GM23338 (cell line): Measurements from ENCODE around the gene IL6R. TPM values are rescaled to one million over a fixed set of nuclear protein-coding genes. Genes with fewer than 3 reads are reported as not detected.

Experiments
- ATAC-seq: fragments of 200-7000 bp; cut with Tn5 transposase; 3 replicates; pipeline ENCODE4 v1.9.1; 2020
- DNase-seq: peaks from one replicate; pipeline ENCODE4 v3.0.0-alpha.2; 2015; ENCODE audit warnings: low spot score
- H2AFZ ChIP-seq: fragments of 200-600 bp; sonication (generic); 2 replicates; pipeline ENCODE4 v1.8.0; 2016; ENCODE audit warnings: antibody characterized with exemption, mild to moderate bottlenecking, moderate library complexity
- H3F3A ChIP-seq: fragments of 200-600 bp; sonication (generic); replicated peaks from 2 replicates; pipeline ENCODE4 v1.8.0; 2017; ENCODE audit warnings: antibody characterized with exemption, mixed run types, low read depth
- H3K27ac ChIP-seq: fragments of 200-600 bp; sonication (generic); 2 replicates; pipeline ENCODE4 v1.6.1; 2016; ENCODE audit warnings: low read depth
- H3K27me3 ChIP-seq: fragments of 200-600 bp; sonication (generic); 2 replicates; pipeline ENCODE4 v1.8.0; 2016; ENCODE audit warnings: mild to moderate bottlenecking, mixed run types, moderate library complexity; ENCODE audit not compliant: insufficient read depth
- H3K36me3 ChIP-seq: fragments of 200-600 bp; sonication (generic); 2 replicates; pipeline ENCODE4 v1.8.0; 2016; ENCODE audit warnings: mild to moderate bottlenecking; ENCODE audit not compliant: insufficient read depth
- H3K4me1 ChIP-seq: fragments of 200-600 bp; sonication (generic); 2 replicates; pipeline ENCODE4 v1.8.0; 2016; ENCODE audit warnings: mild to moderate bottlenecking, moderate library complexity; ENCODE audit not compliant: insufficient read depth
- H3K4me2 ChIP-seq: fragments of 200-600 bp; sonication (generic); 2 replicates; pipeline ENCODE4 v1.7.1; 2017; ENCODE audit warnings: mixed run types
- H3K4me3 ChIP-seq: fragments of 200-600 bp; sonication (generic); 2 replicates; pipeline ENCODE4 v1.6.1; 2016; ENCODE audit warnings: mixed run types
- H3K79me2 ChIP-seq: fragments of 200-600 bp; sonication (generic); replicated peaks from 2 replicates; pipeline ENCODE4 v1.8.0; 2017; ENCODE audit warnings: mild to moderate bottlenecking; ENCODE audit not compliant: insufficient read depth
- H3K9me2 ChIP-seq: fragments of 200-600 bp; sonication (generic); 2 replicates; pipeline ENCODE4 v1.8.0; 2017; ENCODE audit not compliant: insufficient read depth
- H4K20me1 ChIP-seq: fragments of 200-600 bp; sonication (generic); replicated peaks from 2 replicates; pipeline ENCODE4 v1.8.0; 2017; ENCODE audit warnings: mild to moderate bottlenecking; ENCODE audit not compliant: insufficient read depth
- H3K27ac Mint-ChIP-seq: 2 replicates; pipeline ENCODE4 v1.8.0; 2020; ENCODE audit warnings: inconsistent platforms, mild to moderate bottlenecking, moderate library complexity, mixed read lengths
- H3K27me3 Mint-ChIP-seq: 3 replicates; pipeline ENCODE4 v1.8.0; 2022; ENCODE audit warnings: low read depth, mild to moderate bottlenecking, moderate library complexity, mixed read lengths, inconsistent platforms; ENCODE audit not compliant: insufficient read depth, poor library complexity
- H3K36me3 Mint-ChIP-seq: 3 replicates; pipeline ENCODE4 v1.8.0; 2021; ENCODE audit warnings: low read depth, mild to moderate bottlenecking, inconsistent platforms, moderate library complexity, mixed read lengths
- H3K4me1 Mint-ChIP-seq: 3 replicates; pipeline ENCODE4 v1.8.0; 2020; ENCODE audit warnings: mild to moderate bottlenecking, inconsistent platforms, mixed read lengths
- H3K4me3 Mint-ChIP-seq: 3 replicates; pipeline ENCODE4 v1.8.0; 2021; ENCODE audit warnings: moderate library complexity, mild to moderate bottlenecking, inconsistent platforms, mixed read lengths
- H3K9me3 Mint-ChIP-seq: 3 replicates; pipeline ENCODE4 v1.8.0; 2020; ENCODE audit warnings: moderate library complexity, mild to moderate bottlenecking, inconsistent platforms, mixed read lengths
- CREB1 ChIP-seq: fragments of 250-450 bp; sonication (Bioruptor Pico); IDR thresholded peaks from 2 replicates; pipeline ENCODE4 v1.5.0; 2020; ENCODE audit warnings: low read depth, mild to moderate bottlenecking, moderate library complexity
- CTCF ChIP-seq, 2 experiments: fragments of 200-600 bp in 1 of 2; sonication (generic) in 1 of 2; conservative IDR thresholded peaks; 2 replicates each; pipeline versions ENCODE4 v1.5.1 to v1.6.1; 2016 to 2017; ENCODE audit warnings: antibody characterized with exemption in 2 of 2, low read depth in 2 of 2, mild to moderate bottlenecking in 2 of 2, moderate library complexity in 1 of 2
- ETS1 ChIP-seq: IDR thresholded peaks from 2 replicates; pipeline ENCODE4 v1.6.1; 2016; ENCODE audit warnings: antibody characterized with exemption
- EZH2 ChIP-seq: fragments of 200-600 bp; sonication (generic); IDR thresholded peaks from one replicate; pipeline ENCODE4 v1.8.0; 2017; ENCODE audit warnings: antibody characterized with exemption, mild to moderate bottlenecking, low read depth; ENCODE audit not compliant: unreplicated experiment
- EZH2phosphoT487 ChIP-seq: fragments of 200-600 bp; sonication (generic); IDR thresholded peaks from one replicate; pipeline ENCODE4 v1.8.1; 2018; ENCODE audit warnings: antibody characterized with exemption; ENCODE audit not compliant: unreplicated experiment
- JUNB ChIP-seq: IDR thresholded peaks from one replicate; pipeline ENCODE4 v1.6.1; 2016; ENCODE audit warnings: antibody characterized with exemption; ENCODE audit not compliant: unreplicated experiment
- NANOG ChIP-seq: IDR thresholded peaks from 2 replicates; pipeline ENCODE4 v1.6.1; 2016; ENCODE audit warnings: antibody characterized with exemption, borderline replicate concordance
- POLR2AphosphoS5 ChIP-seq: IDR thresholded peaks from 2 replicates; pipeline ENCODE4 v1.6.1; 2016; ENCODE audit warnings: antibody characterized with exemption, low read depth
- REST ChIP-seq: IDR thresholded peaks from one replicate; pipeline ENCODE4 v1.6.1; 2018; ENCODE audit warnings: antibody characterized with exemption; ENCODE audit not compliant: unreplicated experiment
- STAT1 ChIP-seq: IDR thresholded peaks from one replicate; pipeline ENCODE4 v1.6.1; 2016; ENCODE audit warnings: antibody characterized with exemption; ENCODE audit not compliant: unreplicated experiment
- ZNF114 ChIP-seq: fragments of 250-450 bp; sonication (Bioruptor Pico); IDR thresholded peaks from 2 replicates; pipeline ENCODE4 v1.5.0; 2020; ENCODE audit warnings: mild to moderate bottlenecking, moderate library complexity
- ZNF331 ChIP-seq: fragments of 250-450 bp; sonication (Bioruptor Pico); IDR thresholded peaks from 2 replicates; pipeline ENCODE4 v1.5.0; 2020; ENCODE audit warnings: low read depth, mild to moderate bottlenecking, moderate library complexity
- ZNF462 ChIP-seq: fragments of 250-450 bp; sonication (Bioruptor Pico); IDR thresholded peaks from 2 replicates; pipeline ENCODE4 v1.5.0; 2020; ENCODE audit warnings: mild to moderate bottlenecking, moderate library complexity
- polyA plus RNA-seq: library from polyadenylated mRNA; unstranded; fragments of >200 nt; fragmentation: Nextera tagmentation; extraction: Ambion mirVana; gene quantifications from 2 replicates; pipeline ENCODE4 v1.2.1, GENCODE V29; 2016
- total RNA-seq: library from RNA; depleted of rRNA; stranded (reverse); fragments of >200 nt; shearing (Covaris generic); gene quantifications from 2 replicates; pipeline ENCODE4 v1.2.3, GENCODE V29; 2014

Gene IL6R
- total and polyA plus RNA-seq, 2 experiments from 2014 or later, result 1.0 to 13.8 TPM

- peaks cover 10% of the 10 kb centered on the region for H3K4me1 Mint-ChIP-seq
Observed at GRCh38 chr1:154436433-154436832, 31.3 kb downstream of the IL6R start.

More at GRCh38 chr1:154436433-154436832, 31.3 kb downstream of the IL6R start:
- Histone ChIP-seq H3K79me2 (no peaks in the 10 kb centered on the region), H3K4me1 (peaks cover 10% of the 10 kb centered on the region), H3K27me3 (no peaks in the 10 kb centered on the region), H3K27ac (no peak overlapping the region), H2AFZ (no peak overlapping the region), H3K4me2 (no peak overlapping the region), H3F3A (no peaks in the 10 kb centered on the region), H3K9me2 (no peaks in the 10 kb centered on the region), H3K36me3 (no peaks in the 10 kb centered on the region), H4K20me1 (no peaks in the 10 kb centered on the region), H3K4me3 (no peak overlapping the region)
- Mint-ChIP-seq H3K27ac (no peak overlapping the region), H3K27me3 (peaks cover 7% of the 10 kb centered on the region), H3K36me3 (no peaks in the 10 kb centered on the region), H3K4me3 (no peak overlapping the region), H3K9me3 (no peaks in the 10 kb centered on the region)
- ATAC-seq (no peak), DNase-seq (no peak)
- TF ChIP-seq CTCF (conservative IDR thresholded peaks at IDR 0.05; ENCODE audit: low read depth in 2 of 2) (no peak), STAT1 (no peak), ZNF114 (CRISPR knock-in tag) (no peak), ZNF462 (CRISPR knock-in tag) (no peak), EZH2 (no peak), JUNB (no peak), NANOG (no peak), CREB1 (CRISPR knock-in tag) (no peak), EZH2phosphoT487 (no peak), POLR2AphosphoS5 (no peak), REST (no peak), ZNF331 (CRISPR knock-in tag) (no peak), ETS1 (no peak)
